GM19025 (cell line): ENCODE data around the gene TGM2.
"Not testable (repeated sequence)": the region's sequence is repeated elsewhere in the genome, so short reads cannot be mapped to it uniquely, and the experiment has no call there.

ENCODE experiments used
- ATAC-seq: cut with Tn5 transposase; IDR thresholded peaks from one replicate; pipeline ENCODE4 v1.9.1; 2021; ENCODE audit warnings: mild to moderate bottlenecking, low read depth, moderate library complexity; ENCODE audit not compliant: unreplicated experiment

TGM2 gene

DNA sequence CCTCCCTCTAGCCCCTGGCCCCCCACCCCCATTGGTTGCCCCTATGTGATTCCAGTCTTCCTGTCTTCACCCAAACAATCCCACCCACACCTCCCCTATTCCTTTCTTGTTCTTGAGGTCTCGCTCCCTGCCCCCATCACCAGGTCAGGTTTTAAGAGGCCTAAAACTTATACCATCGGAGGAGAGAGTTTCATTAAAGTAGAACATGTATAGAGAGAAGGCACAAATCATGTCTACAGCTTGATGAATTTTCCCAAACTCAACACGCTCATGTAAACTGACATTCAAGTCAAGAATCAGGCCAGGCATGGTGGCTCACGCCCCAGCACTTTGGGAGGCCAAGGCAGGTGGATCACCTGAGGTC lies 44.5 kb downstream of the TGM2 start:
- ATAC-seq, result no peak

DNA sequence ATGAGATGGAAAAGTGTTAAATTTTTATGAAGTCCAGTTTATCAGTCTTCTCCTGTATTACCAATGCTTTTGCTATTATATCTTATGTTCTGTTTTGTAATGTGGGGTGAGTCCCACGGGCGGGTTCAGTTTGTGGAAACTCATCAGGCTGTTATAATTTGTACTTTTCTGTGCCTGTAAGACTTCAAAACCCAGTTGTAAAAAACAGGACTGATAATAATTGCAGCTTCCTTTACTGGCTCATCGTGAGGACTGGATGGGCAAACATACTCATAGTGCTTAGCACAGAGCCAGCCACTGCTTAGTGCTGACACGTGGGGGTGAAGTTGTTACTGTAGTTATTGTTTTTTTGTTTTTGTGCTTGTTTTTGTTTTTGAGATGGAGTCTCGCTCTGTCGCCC lies 45.6 kb downstream of the TGM2 start:
- no peak for ATAC-seq

DNA sequence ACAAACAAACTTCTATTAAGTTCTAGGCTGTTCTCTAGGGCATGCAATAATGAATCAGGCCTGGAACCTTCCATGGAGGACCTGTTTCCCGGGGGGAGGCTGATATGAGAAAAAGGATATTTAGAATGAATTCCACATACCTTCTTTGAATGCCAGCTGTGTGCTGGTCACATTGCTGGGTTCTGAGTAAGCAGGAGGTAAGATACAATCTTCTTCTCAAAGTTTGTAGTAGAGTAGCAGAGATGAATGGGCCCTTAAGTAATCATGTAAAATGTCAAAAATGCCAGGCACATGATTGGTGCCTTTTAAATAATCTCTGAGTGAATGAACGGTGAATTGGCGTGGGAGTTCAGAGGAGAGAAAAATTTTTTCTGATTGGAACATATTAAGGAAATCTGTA lies 47.4 kb downstream of the TGM2 start:
- no peak for ATAC-seq

DNA sequence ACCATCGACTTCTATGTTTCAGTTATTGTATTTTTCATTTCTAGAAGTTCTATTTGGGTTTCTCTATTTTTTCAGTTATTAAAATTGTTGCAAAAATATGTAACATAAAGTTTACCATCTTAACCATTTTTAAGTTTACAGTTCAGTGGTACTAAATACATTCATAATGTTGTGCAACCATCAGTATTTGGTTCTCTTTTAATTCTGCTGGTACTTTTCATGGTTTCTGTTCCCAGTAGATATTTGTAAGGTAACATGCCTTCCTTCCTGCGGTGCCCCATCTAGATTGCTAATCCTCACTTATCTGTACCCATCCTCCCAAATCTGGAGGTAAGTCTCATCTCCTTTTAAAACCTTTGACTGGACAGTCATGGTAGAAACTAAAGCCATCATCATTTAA lies 47.9 kb downstream of the TGM2 start:
- ATAC-seq, result no peak

DNA sequence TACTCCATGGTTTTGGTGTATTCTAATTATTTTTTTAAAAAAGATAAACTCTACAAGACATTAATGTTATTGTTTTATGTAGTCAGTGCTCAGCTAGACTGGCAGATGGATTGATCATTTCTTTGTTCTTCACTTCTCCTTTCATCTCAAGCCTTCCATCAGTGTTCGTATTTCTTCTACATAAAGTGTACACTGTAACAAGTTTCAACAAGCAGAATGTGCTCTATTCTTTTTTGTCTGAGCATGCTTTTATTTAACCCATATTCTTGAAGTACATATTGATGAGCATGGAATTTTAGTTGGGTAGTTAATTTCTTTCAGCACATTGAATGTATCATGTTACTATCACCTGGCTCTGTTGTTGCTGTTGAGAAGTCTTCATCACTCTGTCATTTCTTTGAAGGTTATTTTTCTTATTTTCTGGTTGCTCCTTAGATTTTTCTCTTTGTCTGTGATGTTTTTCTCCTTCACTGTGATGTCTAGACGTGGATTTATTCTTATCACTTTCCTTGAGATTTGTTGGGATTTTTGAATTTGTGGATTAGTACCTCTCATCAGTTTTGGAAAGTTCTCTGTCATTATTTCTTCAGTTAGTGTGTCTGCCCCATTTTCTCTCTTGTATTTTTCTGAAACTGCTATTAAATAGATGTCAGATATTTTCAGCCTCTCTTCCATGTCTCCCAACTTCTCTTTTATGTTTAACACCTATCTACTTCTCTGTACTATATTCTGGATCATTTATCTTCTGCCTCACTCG lies 48.5 kb downstream of the TGM2 start:
- no peak for ATAC-seq

DNA sequence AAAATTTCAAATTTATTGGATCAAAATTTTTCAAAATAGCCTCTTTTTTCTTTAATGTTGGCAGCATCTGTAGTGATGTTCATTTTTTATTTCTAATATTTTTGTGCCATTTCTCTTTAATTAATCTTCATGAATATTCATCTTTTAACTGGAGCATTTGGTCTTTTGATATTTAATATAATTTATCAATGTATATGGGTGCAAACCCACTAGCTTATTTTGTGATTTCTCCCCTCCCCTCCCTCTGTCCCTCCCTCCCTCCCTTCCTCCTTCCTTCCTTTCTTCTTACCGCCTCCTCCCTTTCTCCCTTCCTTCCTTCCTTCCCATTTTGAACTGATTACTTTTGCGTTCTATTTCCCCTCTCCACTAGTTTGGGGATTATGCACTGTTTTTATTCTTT lies 49.2 kb downstream of the TGM2 start:
- ATAC-seq, result no peak

DNA sequence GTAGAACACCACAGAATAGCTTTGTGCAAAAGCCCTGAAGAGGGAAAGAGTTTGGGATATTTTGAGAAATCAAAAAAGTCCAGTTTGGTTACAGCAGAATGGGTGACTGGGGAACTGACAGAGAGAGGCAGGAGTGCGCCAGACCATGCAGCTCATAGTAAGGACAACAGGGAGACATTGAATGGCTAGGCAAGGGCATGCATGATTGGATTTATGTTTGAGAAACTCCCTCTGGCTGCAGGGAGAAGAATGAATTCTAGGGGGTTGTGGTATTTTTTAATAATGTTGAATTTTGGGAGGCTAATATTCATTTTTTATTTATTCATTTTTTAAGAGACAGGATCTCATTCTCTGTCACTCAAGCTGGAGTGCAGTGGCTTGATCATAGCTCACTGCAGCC lies 49.9 kb downstream of the TGM2 start:
- no peak for ATAC-seq

DNA sequence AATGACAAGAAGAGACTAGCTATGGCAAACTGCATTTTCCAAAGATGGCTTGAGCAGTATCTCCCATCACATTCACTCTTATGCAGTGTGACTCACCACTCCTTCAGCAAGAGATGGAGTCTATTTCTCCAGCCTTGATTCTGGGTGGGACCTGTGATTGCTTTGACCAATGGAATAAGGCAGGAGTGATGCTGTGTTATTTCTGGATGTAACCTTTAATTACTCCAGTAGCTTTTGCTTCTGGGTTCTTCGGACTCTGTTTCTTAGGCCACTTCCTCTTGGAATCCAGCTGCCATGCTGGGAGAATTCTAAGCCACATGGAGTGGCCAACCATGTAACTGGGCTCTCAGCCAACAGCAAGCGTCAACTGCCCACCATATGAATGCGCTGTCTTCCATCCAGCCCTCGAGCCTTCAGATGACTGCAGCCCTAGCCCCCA lies 50.7 kb downstream of the TGM2 start:
- ATAC-seq, result no peak

- no peak for ATAC-seq
Observed at GRCh38 chr20:38113401-38114325, 51.4 kb downstream of the TGM2 start.

DNA sequence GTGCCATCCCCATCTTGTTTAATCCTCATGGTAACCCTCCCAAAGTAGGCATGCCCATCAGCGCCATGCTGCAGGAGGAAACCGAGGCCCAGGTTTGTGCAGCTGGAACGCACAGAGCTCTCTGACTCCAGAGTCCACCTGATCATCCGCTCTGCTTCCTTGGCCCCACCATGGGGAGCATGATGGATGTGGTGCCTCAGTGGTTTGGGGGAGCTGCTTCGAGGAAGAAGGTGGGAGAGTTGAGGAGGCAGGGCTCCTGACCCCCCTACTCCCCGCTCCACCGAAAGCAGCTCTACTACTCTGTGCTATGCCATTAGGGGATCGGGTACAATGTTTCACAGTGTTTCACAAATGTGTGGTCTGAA lies 52.2 kb downstream of the TGM2 start:
- ATAC-seq, result no peak

GRCh38 chr20:38112261-38112929 lies 52.7 kb downstream of the TGM2 start:
- no peak for ATAC-seq

DNA sequence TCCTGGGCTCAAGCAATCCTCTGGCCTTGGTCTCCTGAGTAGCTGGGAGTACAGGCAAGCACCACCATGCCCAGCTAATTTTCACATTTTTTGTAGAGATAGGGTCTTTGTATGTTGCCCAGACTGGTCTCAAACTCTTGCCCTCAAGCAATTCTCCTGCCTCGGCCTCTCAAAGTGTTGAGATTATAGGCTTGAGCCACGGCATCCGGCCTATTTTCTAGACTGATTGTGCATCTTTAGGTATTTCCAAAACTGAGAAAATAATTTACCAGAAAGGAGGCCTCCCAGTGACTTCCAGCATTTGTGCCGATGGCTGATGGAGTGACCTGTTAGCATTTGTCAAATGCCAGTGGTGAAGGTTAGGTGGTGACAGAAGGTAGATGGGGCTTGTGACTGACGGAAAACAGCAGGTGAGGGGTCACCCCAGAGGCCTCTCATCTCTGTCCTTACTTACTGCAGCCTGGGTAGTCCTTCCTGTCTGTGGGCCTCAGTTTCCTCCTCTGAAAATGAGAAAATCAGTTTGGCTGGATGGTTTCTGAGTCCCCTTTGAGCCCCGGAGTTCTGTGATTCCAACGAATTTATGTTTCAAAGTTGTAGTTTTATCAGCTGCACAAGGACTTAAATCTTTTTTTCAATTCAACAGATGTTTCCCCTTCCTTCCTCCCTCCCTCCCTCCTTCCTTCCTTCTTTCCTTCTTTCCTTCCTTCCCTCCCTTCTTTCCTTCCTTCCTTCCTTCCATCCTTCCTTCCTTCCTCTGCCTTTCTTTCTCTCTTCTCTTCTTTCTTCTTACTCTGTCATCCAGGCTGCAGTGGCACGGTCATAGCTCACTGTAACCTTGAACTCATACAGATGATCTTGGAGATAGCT lies 53.5 kb downstream of the TGM2 start:
- no peak for ATAC-seq

- ATAC-seq, result no peak
Observed at GRCh38 chr20:38110525-38111178, 54.4 kb downstream of the TGM2 start.

DNA sequence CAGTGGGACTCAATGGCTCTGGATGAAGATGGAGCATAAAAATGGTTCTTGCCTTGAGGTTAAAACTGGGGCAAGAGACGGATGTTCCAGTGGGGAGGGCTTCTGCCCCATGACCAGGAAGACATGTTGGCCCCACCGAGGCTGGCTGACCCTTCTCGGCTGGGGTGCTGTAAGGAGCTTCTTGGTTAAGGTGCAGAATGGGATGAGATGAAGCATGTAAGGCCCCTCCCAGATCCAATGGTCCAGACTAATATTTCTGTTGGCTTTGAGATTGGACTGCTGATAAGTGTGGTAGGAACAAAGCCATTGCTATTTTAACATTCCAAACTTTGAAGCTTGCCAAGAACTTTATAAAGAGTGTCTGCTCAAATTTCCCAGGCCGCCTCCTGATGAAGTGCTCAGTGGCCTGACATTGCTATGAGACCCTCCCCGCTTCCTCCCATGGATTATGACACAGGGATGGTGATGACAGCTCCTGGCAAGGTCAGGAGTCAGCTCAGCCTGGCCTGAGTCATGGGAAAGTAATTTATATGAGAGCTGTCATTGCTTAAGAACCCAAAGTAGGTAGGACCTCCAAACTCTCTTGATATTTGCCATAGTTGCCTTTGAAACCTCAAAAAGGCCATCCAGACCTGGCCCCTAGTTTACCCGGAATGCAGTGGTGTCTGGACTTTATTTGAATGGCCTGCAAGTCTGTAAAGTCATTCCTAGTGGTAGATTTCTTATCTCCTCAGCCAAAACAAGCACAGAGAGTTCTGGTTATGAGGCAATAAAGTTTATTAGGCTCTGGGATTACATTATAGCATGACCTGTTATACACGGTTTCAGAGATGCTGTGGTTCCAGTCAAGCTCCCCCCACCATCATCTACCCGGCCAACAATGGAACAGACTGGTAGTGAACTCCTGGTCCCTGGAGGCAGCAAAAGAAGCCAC lies 55.2 kb downstream of the TGM2 start:
- no peak for ATAC-seq

GRCh38 chr20:38108986-38109541 lies 56.0 kb downstream of the TGM2 start:
- no peak for ATAC-seq

DNA sequence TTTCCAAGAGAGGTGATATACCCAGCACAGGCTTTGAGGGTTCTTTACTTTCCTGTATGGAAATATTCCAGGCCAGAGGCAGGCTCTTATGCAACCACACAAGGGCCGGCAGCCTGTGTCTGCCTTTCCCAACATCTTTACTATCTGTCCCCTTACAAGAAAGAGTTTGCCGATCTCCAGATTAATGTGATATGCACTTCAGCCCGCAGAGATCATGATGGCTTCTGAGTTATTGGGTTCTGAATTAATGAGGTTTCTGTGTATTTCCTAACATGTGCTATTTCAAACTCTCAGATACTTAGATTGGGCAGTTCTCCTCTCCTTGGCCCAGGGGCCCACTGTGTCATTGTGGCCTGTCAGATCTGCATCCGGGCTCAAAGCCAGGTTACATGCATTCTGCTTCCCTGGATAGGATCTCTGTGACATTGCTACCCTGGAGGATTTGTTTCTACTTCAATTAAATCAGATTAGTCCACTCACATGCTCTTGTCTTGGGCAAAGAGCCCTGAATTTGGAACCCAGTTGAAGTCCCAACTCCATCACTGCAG lies 56.6 kb downstream of the TGM2 start:
- ATAC-seq, result no peak

GRCh38 chr20:38107916-38108315 lies 57.2 kb downstream of the TGM2 start:
- not testable (repeated sequence) for ATAC-seq

- ATAC-seq, result not testable (repeated sequence)
Observed at GRCh38 chr20:38107386-38107785, 57.7 kb downstream of the TGM2 start.
